ENCODE measurements around the gene ROPN1.

DNA sequence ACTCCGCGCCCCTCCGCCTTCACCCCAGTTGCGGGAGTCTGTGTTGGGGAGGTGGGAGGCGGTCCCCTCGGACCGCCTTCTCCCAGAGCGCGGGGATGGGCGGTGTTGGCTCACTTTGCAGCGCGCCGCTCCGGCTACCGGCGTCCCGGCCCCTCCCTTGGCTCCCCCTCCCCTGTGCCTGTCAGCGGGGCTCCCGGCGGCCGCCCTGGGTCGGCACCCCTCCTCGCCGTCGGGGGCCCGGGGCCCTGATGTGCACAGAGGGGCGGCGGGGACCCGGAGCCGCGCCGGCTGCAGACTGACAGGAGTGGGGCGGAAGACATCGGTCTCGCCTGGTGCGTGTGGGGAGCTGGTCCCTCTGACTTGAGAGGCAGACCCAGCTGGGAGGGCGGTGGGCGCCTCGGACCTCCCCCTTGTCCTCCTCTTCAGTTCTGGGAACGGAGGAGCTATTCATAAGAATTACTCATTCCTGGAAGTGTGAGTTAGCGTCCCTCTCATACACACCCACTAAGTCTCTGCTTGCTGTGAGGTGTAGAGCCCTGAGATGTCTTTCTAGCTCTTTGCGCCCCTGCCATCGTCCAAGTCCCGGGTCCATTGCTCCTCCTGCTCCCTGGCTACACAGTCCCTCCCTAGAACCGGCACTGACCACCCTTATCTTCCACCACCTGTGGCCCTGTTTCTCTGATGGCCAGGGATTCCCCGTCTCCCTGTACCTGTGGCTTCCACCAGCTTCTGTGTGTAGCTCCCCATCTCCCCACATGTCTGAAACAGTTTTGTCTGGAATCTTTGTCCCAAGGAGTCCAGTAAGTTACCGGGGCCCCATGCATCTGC, 42.3 kb upstream of the ROPN1 start:
- peak; percentile 20 for TF ChIP-seq EZH2 (IDR thresholded peaks at IDR 0.05; ENCODE audit: low read length, unreplicated experiment)
- TF ChIP-seq, protein P1, sequence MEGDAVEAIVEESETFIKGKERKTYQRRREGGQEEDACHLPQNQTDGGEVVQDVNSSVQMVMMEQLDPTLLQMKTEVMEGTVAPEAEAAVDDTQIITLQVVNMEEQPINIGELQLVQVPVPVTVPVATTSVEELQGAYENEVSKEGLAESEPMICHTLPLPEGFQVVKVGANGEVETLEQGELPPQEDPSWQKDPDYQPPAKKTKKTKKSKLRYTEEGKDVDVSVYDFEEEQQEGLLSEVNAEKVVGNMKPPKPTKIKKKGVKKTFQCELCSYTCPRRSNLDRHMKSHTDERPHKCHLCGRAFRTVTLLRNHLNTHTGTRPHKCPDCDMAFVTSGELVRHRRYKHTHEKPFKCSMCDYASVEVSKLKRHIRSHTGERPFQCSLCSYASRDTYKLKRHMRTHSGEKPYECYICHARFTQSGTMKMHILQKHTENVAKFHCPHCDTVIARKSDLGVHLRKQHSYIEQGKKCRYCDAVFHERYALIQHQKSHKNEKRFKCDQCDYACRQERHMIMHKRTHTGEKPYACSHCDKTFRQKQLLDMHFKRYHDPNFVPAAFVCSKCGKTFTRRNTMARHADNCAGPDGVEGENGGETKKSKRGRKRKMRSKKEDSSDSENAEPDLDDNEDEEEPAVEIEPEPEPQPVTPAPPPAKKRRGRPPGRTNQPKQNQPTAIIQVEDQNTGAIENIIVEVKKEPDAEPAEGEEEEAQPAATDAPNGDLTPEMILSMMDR (conservative IDR thresholded peaks at IDR 0.05; ENCODE audit: low read depth, low read length), result no peak
- TF ChIP-seq EZH2phosphoT487 (IDR thresholded peaks at IDR 0.05; ENCODE audit: borderline replicate concordance, low read length), result no peak

All from PC-3 (cell line).